GM12878 (cell line): ENCODE data around the gene KRTAP21-2. TPM values are rescaled to one million over a fixed set of nuclear protein-coding genes. Genes with fewer than 3 reads are reported as not detected.
A peak's percentile ranks its signal among the peaks of the same experiment; 100 is the strongest.

Experiments
- BMI1 ChIP-seq: fragments of 450-650 bp; IDR thresholded peaks from 2 replicates; pipeline ENCODE4 v1.6.1; 2016; ENCODE audit warnings: mild to moderate bottlenecking, moderate library complexity, borderline replicate concordance
- BRCA1 ChIP-seq: IDR thresholded peaks from 2 replicates; pipeline ENCODE4 v1.6.1; 2011; ENCODE audit warnings: low read depth, low read length, improper control_type of control experiment
- CBX3 ChIP-seq: fragments of 200-600 bp; sonication (generic); IDR thresholded peaks from 2 replicates; pipeline ENCODE4 v1.6.1; 2016; ENCODE audit warnings: low read depth, borderline replicate concordance
- CREM ChIP-seq: IDR thresholded peaks from 2 replicates; pipeline ENCODE4 v1.6.1; 2014; ENCODE audit warnings: antibody characterized with exemption, low read depth
- CUX1 ChIP-seq: IDR thresholded peaks from 2 replicates; pipeline ENCODE4 v1.6.1; 2012; ENCODE audit warnings: improper control_type of control experiment, low read depth, low read length; ENCODE audit not compliant: insufficient replicate concordance
- EP300 ChIP-seq, 2 experiments: fragments of 150-350 bp in 1 of 2; IDR thresholded peaks; 2 replicates each; pipeline ENCODE4 v1.6.1; 2011 to 2012; ENCODE audit warnings: low read depth in 2 of 2, low read length in 2 of 2, borderline replicate concordance in 1 of 2, improper control_type of control experiment in 1 of 2, inconsistent platforms in 1 of 2; ENCODE audit not compliant: control insufficient read depth in 1 of 2
- ETV6 ChIP-seq, 2 experiments: fragments of 450-650 bp in 1 of 2; IDR thresholded peaks in 1 of 2; conservative IDR thresholded peaks in 1 of 2; 2 replicates each; pipeline ENCODE4 v1.6.1; 2014; ENCODE audit warnings: antibody characterized with exemption in 1 of 2, borderline replicate concordance in 1 of 2, low read depth in 1 of 2, mild to moderate bottlenecking in 1 of 2, moderate library complexity in 1 of 2
- FOXM1 ChIP-seq: IDR thresholded peaks from 2 replicates; pipeline ENCODE4 v1.6.1; 2012; ENCODE audit warnings: low read depth, mild to moderate bottlenecking, inconsistent platforms, low read length, moderate library complexity
- KDM1A ChIP-seq: fragments of 200-600 bp; sonication (generic); IDR thresholded peaks from 2 replicates; pipeline ENCODE4 v1.6.1; 2016; ENCODE audit warnings: borderline replicate concordance
- MTA2 ChIP-seq: fragments of 450-650 bp; IDR thresholded peaks from 2 replicates; pipeline ENCODE4 v1.6.1; 2016; ENCODE audit warnings: low read depth, mild to moderate bottlenecking, moderate library complexity
- NR2F1 ChIP-seq: fragments of 450-650 bp; conservative IDR thresholded peaks from 2 replicates; pipeline ENCODE4 v1.6.1; 2017; ENCODE audit warnings: mild to moderate bottlenecking
- PAX8 ChIP-seq: fragments of 450-650 bp; IDR thresholded peaks from 2 replicates; pipeline ENCODE4 v1.6.1; 2017; ENCODE audit warnings: mild to moderate bottlenecking, moderate library complexity
- POU2F2 ChIP-seq: IDR thresholded peaks from 3 replicates; pipeline ENCODE4 v1.6.1; 2011; ENCODE audit warnings: low read depth, mild to moderate bottlenecking, low read length, borderline replicate concordance
- RAD51 ChIP-seq: fragments of 450-650 bp; IDR thresholded peaks from 2 replicates; pipeline ENCODE4 v1.6.1; 2016; ENCODE audit warnings: moderate library complexity, mild to moderate bottlenecking, inconsistent platforms
- SREBF1 ChIP-seq: IDR thresholded peaks from 2 replicates; pipeline ENCODE4 v1.6.1; 2012; ENCODE audit warnings: mild to moderate bottlenecking, low read length
- TCF12 ChIP-seq: IDR thresholded peaks from 2 replicates; pipeline ENCODE4 v1.6.1; 2011; ENCODE audit warnings: low read depth, mild to moderate bottlenecking, low read length
- WRNIP1 ChIP-seq: IDR thresholded peaks from 2 replicates; pipeline ENCODE4 v1.6.1; 2011; ENCODE audit warnings: low read depth, low read length, improper control_type of control experiment, borderline replicate concordance
- ZNF217 ChIP-seq: fragments of 450-650 bp; IDR thresholded peaks from 2 replicates; pipeline ENCODE4 v1.6.1; 2017; ENCODE audit warnings: antibody characterized with exemption, mild to moderate bottlenecking
- polyA plus RNA-seq, 11 experiments: library from polyadenylated mRNA; depleted of rRNA in 4 of 11; unstranded in 6 of 11; stranded (reverse) in 5 of 11; fragments of >200 nt; fragmentation: Nextera tagmentation in 4 of 11; fragmentation: Illumina TruSeq in 1 of 11; extraction: Ambion mirVana in 4 of 11; extraction: Trizol in 1 of 11; gene quantifications; 1 replicate in 1 of 11; 2 replicates in 10 of 11; pipeline versions ENCODE4 v1.2.1 to v1.2.3, GENCODE V29; 2011 to 2016; ENCODE audit warnings: inconsistent platforms in 2 of 11, missing spikeins in 2 of 11, low read depth in 1 of 11
- total RNA-seq, 4 experiments: library from RNA; depleted of rRNA in 3 of 4; stranded (reverse); fragments of >200 nt in 3 of 4; fragmentation: Illumina TruSeq in 1 of 4; extraction: Trizol in 1 of 4; gene quantifications; 2 replicates each; pipeline versions ENCODE4 v1.2.1 to v1.2.3, GENCODE V29; 2013 to 2021
- TF ChIP-seq, protein P1 (sequence below): fragments of 450-650 bp; IDR thresholded peaks from 2 replicates; pipeline ENCODE4 v1.6.1; 2017; ENCODE audit warnings: mild to moderate bottlenecking, moderate library complexity

The KRTAP21-2 gene
- total and polyA plus RNA-seq, 10 of the 15 experiments (the other 5 are each of a cell fraction or from before 2014, with no cell fraction given): not detected

DNA sequence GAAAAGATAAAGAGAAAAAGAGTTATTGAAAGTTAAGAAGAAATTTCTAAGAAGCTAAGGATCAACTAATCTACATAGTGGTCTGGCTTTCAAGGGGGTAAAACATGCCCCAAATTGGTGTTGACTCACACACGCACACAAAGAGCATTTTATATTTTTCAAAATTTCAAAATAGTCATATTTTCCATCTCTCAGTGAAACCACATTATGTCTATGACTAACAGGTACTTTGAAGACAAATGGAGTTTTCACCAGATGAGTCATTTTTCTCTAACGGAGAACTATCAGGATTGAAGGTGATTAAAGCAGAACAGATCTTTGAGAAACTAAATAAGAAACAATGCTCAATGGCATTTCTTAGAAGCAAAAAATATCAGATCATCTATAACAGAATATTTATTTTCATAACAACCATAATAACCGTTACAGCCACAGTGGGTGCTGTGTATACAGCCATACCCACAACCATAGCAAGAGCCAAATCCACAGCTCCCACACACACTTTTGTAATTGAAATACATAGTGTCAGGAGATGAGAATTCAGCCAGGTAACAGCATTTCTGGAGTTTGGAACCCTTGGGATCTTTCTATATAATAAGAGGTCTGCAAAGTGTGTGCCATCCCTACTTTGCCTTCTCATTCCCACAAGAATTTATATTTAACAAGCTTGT, 28.7 kb downstream of the KRTAP21-2 start, which contains the start of gene KRTAP21-3 (continued):
- TF ChIP-seq, protein P1, sequence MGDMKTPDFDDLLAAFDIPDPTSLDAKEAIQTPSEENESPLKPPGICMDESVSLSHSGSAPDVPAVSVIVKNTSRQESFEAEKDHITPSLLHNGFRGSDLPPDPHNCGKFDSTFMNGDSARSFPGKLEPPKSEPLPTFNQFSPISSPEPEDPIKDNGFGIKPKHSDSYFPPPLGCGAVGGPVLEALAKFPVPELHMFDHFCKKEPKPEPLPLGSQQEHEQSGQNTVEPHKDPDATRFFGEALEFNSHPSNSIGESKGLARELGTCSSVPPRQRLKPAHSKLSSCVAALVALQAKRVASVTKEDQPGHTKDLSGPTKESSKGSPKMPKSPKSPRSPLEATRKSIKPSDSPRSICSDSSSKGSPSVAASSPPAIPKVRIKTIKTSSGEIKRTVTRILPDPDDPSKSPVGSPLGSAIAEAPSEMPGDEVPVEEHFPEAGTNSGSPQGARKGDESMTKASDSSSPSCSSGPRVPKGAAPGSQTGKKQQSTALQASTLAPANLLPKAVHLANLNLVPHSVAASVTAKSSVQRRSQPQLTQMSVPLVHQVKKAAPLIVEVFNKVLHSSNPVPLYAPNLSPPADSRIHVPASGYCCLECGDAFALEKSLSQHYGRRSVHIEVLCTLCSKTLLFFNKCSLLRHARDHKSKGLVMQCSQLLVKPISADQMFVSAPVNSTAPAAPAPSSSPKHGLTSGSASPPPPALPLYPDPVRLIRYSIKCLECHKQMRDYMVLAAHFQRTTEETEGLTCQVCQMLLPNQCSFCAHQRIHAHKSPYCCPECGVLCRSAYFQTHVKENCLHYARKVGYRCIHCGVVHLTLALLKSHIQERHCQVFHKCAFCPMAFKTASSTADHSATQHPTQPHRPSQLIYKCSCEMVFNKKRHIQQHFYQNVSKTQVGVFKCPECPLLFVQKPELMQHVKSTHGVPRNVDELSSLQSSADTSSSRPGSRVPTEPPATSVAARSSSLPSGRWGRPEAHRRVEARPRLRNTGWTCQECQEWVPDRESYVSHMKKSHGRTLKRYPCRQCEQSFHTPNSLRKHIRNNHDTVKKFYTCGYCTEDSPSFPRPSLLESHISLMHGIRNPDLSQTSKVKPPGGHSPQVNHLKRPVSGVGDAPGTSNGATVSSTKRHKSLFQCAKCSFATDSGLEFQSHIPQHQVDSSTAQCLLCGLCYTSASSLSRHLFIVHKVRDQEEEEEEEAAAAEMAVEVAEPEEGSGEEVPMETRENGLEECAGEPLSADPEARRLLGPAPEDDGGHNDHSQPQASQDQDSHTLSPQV: no peak
- no peak for TF ChIP-seq ETV6 (conservative IDR thresholded peaks at IDR 0.05 in 1 of 2, IDR thresholded peaks at IDR 0.05 in 1 of 2; ENCODE audit: borderline replicate concordance in 1 of 2, low read depth in 1 of 2)
- peak; percentile 77 to 84 for TF ChIP-seq EP300 (IDR thresholded peaks at IDR 0.05; ENCODE audit: borderline replicate concordance in 1 of 2, control insufficient read depth in 1 of 2, low read depth in 2 of 2, low read length in 2 of 2)
- TF ChIP-seq POU2F2: no peak
- no peak for TF ChIP-seq CREM
- TF ChIP-seq MTA2: peak; percentile 94
- TF ChIP-seq CUX1: peak; percentile 27
- peak; percentile 29; the same call in 1 of the 2 replicates for TF ChIP-seq ZNF217
- peak; percentile 72 for TF ChIP-seq BMI1
- TF ChIP-seq RAD51: 0 out of 2 replicates have a peak, but pooled peaks have one; percentile 14
- TF ChIP-seq KDM1A: no peak
- TF ChIP-seq PAX8: no peak
- no peak for TF ChIP-seq CBX3
- 0 out of 2 replicates have a peak, but pooled peaks have one; percentile 26 for TF ChIP-seq FOXM1
- no peak for TF ChIP-seq NR2F1
- TF ChIP-seq SREBF1: no peak
- no peak for TF ChIP-seq TCF12
- TF ChIP-seq WRNIP1: no peak
- TF ChIP-seq BRCA1: no peak
